HCT116 (cell line): Measurements from ENCODE around the gene SMIM10L2A. TPM values are rescaled to one million over a fixed set of nuclear protein-coding genes. Genes with fewer than 3 reads are reported as not detected.

ENCODE experiments used
- ATAC-seq: fragments of 200-7000 bp; cut with Tn5 transposase; 2 replicates; pipeline ENCODE4 v1.9.1; 2020; ENCODE audit warnings: mild to moderate bottlenecking, moderate library complexity
- BruUV-seq: library from RNA; stranded (reverse); fragments of 400-500 nt; replicated peaks from 2 replicates; lab custom pipeline; 2021; lab: Mats Ljungman, UMichigan
- CTCF ChIA-PET: fragments of 300-600 bp; sonication (Branson Sonifier 250); formaldehyde crosslinking; loops from one replicate; lab custom pipeline; 2021; ENCODE audit warnings: antibody characterized with exemption; lab: Charles Lee
- POLR2A ChIA-PET: fragments of 300-600, 350-600 bp; sonication (Branson Sonifier 250); formaldehyde crosslinking; loops from one replicate; lab custom pipeline; 2021; ENCODE audit warnings: antibody characterized with exemption; lab: Charles Lee
- RAD21 ChIA-PET, 2 experiments: fragments of 300-600 bp; sonication (Branson Sonifier 250); formaldehyde crosslinking; loops; one replicate each; lab custom pipeline; 2023; ENCODE audit warnings: low total read pairs in 2 of 2; ENCODE audit not compliant: uncharacterized antibody in 2 of 2, unreplicated experiment in 2 of 2, low non-redundant PET in 1 of 2; lab: Charles Lee
- DNase-seq: peaks from one replicate; pipeline ENCODE4 v3.0.0-alpha.2; 2010; ENCODE audit warnings: low read depth, low spot score
- H2AFZ ChIP-seq: fragments of 200-600 bp; shearing (Covaris generic), sonication (generic); 2 replicates; pipeline ENCODE4 v1.6.1; 2017; ENCODE audit warnings: low read depth, mixed run types, mixed read lengths, antibody characterized with exemption, low read length; ENCODE audit not compliant: poor library complexity, severe bottlenecking
- H3K27ac ChIP-seq: 2 replicates; pipeline ENCODE4 v1.5.1; 2012; ENCODE audit warnings: low read depth, low read length
- H3K27me3 ChIP-seq: fragments of 200-600 bp; sonication (generic); 2 replicates; pipeline ENCODE4 v1.6.1; 2016; ENCODE audit warnings: mixed run types, low read length, mixed read lengths; ENCODE audit not compliant: insufficient read depth
- H3K36me3 ChIP-seq, 2 experiments: fragments of 200-500 bp in 1 of 2; fragments of 200-600 bp in 1 of 2; sonication (Bioruptor generic) in 1 of 2; sonication (generic) in 1 of 2; 2 replicates each; pipeline versions ENCODE4 v1.5.1 to v1.6.1; 2014 to 2016; ENCODE audit warnings: low read length in 2 of 2, inconsistent platforms in 1 of 2, mixed read lengths in 1 of 2, mixed run types in 1 of 2; ENCODE audit not compliant: insufficient read depth in 2 of 2, control insufficient read depth in 1 of 2
- H3K4me1 ChIP-seq, 2 experiments: fragments of 200-600 bp in 1 of 2; sonication (generic) in 1 of 2; 2 replicates each; pipeline versions ENCODE4 v1.5.1 to v1.6.1; 2012 to 2017; ENCODE audit warnings: low read length in 2 of 2, inconsistent platforms in 1 of 2, mild to moderate bottlenecking in 1 of 2, mixed read lengths in 1 of 2, mixed run types in 1 of 2, moderate library complexity in 1 of 2; ENCODE audit not compliant: insufficient read depth in 2 of 2, control insufficient read depth in 1 of 2
- H3K4me2 ChIP-seq: fragments of 200-600 bp; sonication (generic); 2 replicates; pipeline ENCODE4 v1.6.1; 2017; ENCODE audit warnings: mixed run types, low read length, mixed read lengths
- H3K4me3 ChIP-seq, 2 experiments: fragments of 200-600 bp in 1 of 2; sonication (generic) in 1 of 2; replicated peaks in 1 of 2; 2 replicates each; pipeline ENCODE4 v1.5.1; 2011 to 2016; ENCODE audit warnings: low read length in 2 of 2, control low read depth in 1 of 2, low read depth in 1 of 2, mild to moderate bottlenecking in 1 of 2, mixed read lengths in 1 of 2, mixed run types in 1 of 2
- H3K79me2 ChIP-seq: fragments of 200-600 bp; sonication (generic); 2 replicates; pipeline ENCODE4 v1.6.1; 2017; ENCODE audit warnings: mild to moderate bottlenecking, mixed run types, low read length, moderate library complexity, mixed read lengths; ENCODE audit not compliant: insufficient read depth
- H3K9ac ChIP-seq: fragments of 200-600 bp; sonication (generic); 2 replicates; pipeline ENCODE4 v1.6.1; 2016; ENCODE audit warnings: low read length, mixed read lengths
- H3K9me2 ChIP-seq: fragments of 200-600 bp; sonication (generic), shearing (Covaris generic); 2 replicates; pipeline ENCODE4 v1.6.1; 2017; ENCODE audit warnings: mixed run types, mild to moderate bottlenecking, moderate library complexity; ENCODE audit not compliant: insufficient read depth
- H3K9me3 ChIP-seq, 2 experiments: fragments of 200-500 bp in 1 of 2; fragments of 200-600 bp in 1 of 2; sonication (Bioruptor generic) in 1 of 2; sonication (generic) in 1 of 2; 2 replicates each; pipeline ENCODE4 v1.6.1; 2014 to 2017; ENCODE audit warnings: low read length in 2 of 2, mixed read lengths in 2 of 2, inconsistent platforms in 1 of 2, low read depth in 1 of 2, mild to moderate bottlenecking in 1 of 2, mixed run types in 1 of 2, moderate library complexity in 1 of 2; ENCODE audit not compliant: control insufficient read depth in 1 of 2, insufficient read depth in 1 of 2
- H4K20me1 ChIP-seq: fragments of 200-600 bp; sonication (generic), shearing (Covaris generic); 2 replicates; pipeline ENCODE4 v1.6.1; 2017; ENCODE audit warnings: mixed run types, mild to moderate bottlenecking, moderate library complexity; ENCODE audit not compliant: insufficient read depth
- CEBPB ChIP-seq: IDR thresholded peaks from 2 replicates; pipeline ENCODE4 v1.6.1; 2012; ENCODE audit warnings: low read depth
- EGR1 ChIP-seq: IDR thresholded peaks from 2 replicates; pipeline ENCODE4 v1.6.1; 2012; ENCODE audit warnings: low read depth
- ELF1 ChIP-seq: IDR thresholded peaks from 2 replicates; pipeline ENCODE4 v1.6.1; 2012; ENCODE audit warnings: low read depth, borderline replicate concordance
- EZH2 ChIP-seq: fragments of 200-600 bp; sonication (generic); IDR thresholded peaks from 2 replicates; pipeline ENCODE4 v1.6.1; 2017; ENCODE audit warnings: antibody characterized with exemption, mixed run types
- FOSL1 ChIP-seq: IDR thresholded peaks from 2 replicates; pipeline ENCODE4 v1.6.1; 2012; ENCODE audit warnings: low read depth
- JUND ChIP-seq: IDR thresholded peaks from 2 replicates; pipeline ENCODE4 v1.6.1; 2012
- MAX ChIP-seq: IDR thresholded peaks from 2 replicates; pipeline ENCODE4 v1.6.1; 2012
- POLR2A ChIP-seq: IDR thresholded peaks from 2 replicates; pipeline ENCODE4 v1.7.0; 2011; ENCODE audit warnings: borderline replicate concordance; ENCODE audit not compliant: insufficient read depth, insufficient read length; ENCODE audit errors: extremely low read depth
- POLR2AphosphoS5 ChIP-seq: IDR thresholded peaks from 2 replicates; pipeline ENCODE4 v1.6.1; 2011; ENCODE audit warnings: mild to moderate bottlenecking, low read depth, low read length, moderate library complexity
- RAD21 ChIP-seq: IDR thresholded peaks from 2 replicates; pipeline ENCODE4 v1.6.1; 2012; ENCODE audit warnings: low read depth, mild to moderate bottlenecking
- SIN3A ChIP-seq: IDR thresholded peaks from 2 replicates; pipeline ENCODE4 v1.6.1; 2012; ENCODE audit warnings: low read depth
- SP1 ChIP-seq: IDR thresholded peaks from 2 replicates; pipeline ENCODE4 v1.6.1; 2012; ENCODE audit warnings: low read depth
- SRF ChIP-seq: IDR thresholded peaks from 2 replicates; pipeline ENCODE4 v1.6.1; 2012; ENCODE audit warnings: low read depth
- TCF7L2 ChIP-seq: IDR thresholded peaks from 2 replicates; pipeline ENCODE4 v1.7.0; 2011; ENCODE audit warnings: borderline replicate concordance, inconsistent platforms; ENCODE audit not compliant: insufficient read depth, insufficient read length; ENCODE audit errors: extremely low read depth
- YY1 ChIP-seq: IDR thresholded peaks from 2 replicates; pipeline ENCODE4 v1.6.1; 2011; ENCODE audit warnings: low read length, low read depth, moderate library complexity, mild to moderate bottlenecking; ENCODE audit not compliant: insufficient replicate concordance; ENCODE audit errors: extremely low read depth
- ZBTB33 ChIP-seq: IDR thresholded peaks from 2 replicates; pipeline ENCODE4 v1.6.1; 2011; ENCODE audit warnings: mild to moderate bottlenecking, low read length, moderate library complexity; ENCODE audit not compliant: insufficient replicate concordance; ENCODE audit errors: extremely low read depth
- ZFX ChIP-seq: fragments of 450-650 bp; IDR thresholded peaks from 2 replicates; pipeline ENCODE4 v1.6.1; 2017
- ZNF274 ChIP-seq: fragments of 200-500 bp; sonication (Bioruptor generic); IDR thresholded peaks from 2 replicates; pipeline ENCODE4 v1.6.1; 2014; ENCODE audit warnings: mild to moderate bottlenecking, low read depth, low read length, inconsistent platforms
- intact Hi-C: fragments of 100-400 bp; cut with micrococcal nuclease; formaldehyde crosslinking; loops from 2 replicates; pipeline ENCODE4 v1.10.0; 2022
- total RNA-seq: library from RNA; stranded (reverse); gene quantifications from one replicate; pipeline ENCODE4 v1.2.1, GENCODE V29; 2021; ENCODE audit not compliant: unreplicated experiment

Gene SMIM10L2A
- total RNA-seq, 1 experiment from 2014 or later = 1.5 TPM

GRCh38 chrX:135388841-135389240, 32.9 kb upstream of the SMIM10L2A start:
- peaks cover 0 to 8% of the 10 kb centered on the region in 2 experiments; a peak in 2 of 4 replicates for H3K4me1 ChIP-seq
- no peaks in the 10 kb centered on the region for H3K9me3 ChIP-seq
- intact Hi-C loops = no loop called here
- no peak overlapping the region for H3K27ac ChIP-seq
- ChIA-PET RAD21 (no interaction called here), CTCF (no interaction called here), POLR2A (no interaction called here)
- H3K79me2 ChIP-seq = no peaks in the 10 kb centered on the region
- H3K27me3 ChIP-seq = no peaks in the 10 kb centered on the region
- no TSS peak for BruUV-seq
- no peaks in the 10 kb centered on the region for H3K9me2 ChIP-seq
- H3K9ac ChIP-seq = no peak overlapping the region
- H3K4me2 ChIP-seq = no peak overlapping the region
- no peak overlapping the region for H2AFZ ChIP-seq
- ATAC-seq (no peak), DNase-seq (no peak)
- TF ChIP-seq CEBPB (no peak), ZBTB33 (no peak), YY1 (no peak), SIN3A (no peak), ZNF274 (no peak), RAD21 (no peak), POLR2A (no peak), EGR1 (no peak), EZH2 (no peak), ZFX (no peak), SRF (no peak), ELF1 (no peak), JUND (no peak), FOSL1 (no peak), POLR2AphosphoS5 (no peak), MAX (no peak), TCF7L2 (no peak), SP1 (no peak)
- no peaks in the 10 kb centered on the region for H4K20me1 ChIP-seq
- H3K4me3 ChIP-seq = no peak overlapping the region
- H3K36me3 ChIP-seq = no peaks in the 10 kb centered on the region
